Left forelimb (tissue), 1 donor: ENCODE data around the gene WBP2.
A peak's percentile ranks its signal among the peaks of the same experiment; 100 is the strongest.
"Not testable (repeated sequence)": the region's sequence is repeated elsewhere in the genome, so short reads cannot be mapped to it uniquely, and the experiment has no call there.

Source experiments
- DNase-seq: peaks from one replicate; pipeline ENCODE4 v3.0.0-alpha.2; 2018; ENCODE audit warnings: low spot score

The WBP2 gene

GRCh38 chr17:75888484-75888883 is 33.3 kb upstream of the WBP2 start:
- DNase-seq: no peak

DNA sequence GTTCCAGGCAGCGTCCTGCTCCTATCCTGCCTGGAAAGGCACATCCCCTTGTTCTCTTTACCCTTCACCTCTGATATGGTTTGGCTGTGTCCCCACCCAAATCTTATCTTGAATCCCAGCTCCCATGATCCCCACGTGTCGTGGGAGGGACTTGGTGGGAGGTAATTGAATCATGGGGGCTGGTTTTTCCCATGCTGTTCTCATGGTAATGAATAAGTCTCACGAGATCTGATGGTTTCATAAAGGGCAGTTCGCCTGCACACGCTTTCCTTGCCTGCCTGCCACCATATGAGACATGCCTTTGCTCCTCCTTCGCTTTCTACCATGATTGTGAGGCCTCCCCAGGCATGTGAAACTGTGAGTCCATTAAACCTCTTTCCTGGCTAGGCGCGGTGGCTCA is 30.7 kb upstream of the WBP2 start:
- not testable (repeated sequence) for DNase-seq

DNA sequence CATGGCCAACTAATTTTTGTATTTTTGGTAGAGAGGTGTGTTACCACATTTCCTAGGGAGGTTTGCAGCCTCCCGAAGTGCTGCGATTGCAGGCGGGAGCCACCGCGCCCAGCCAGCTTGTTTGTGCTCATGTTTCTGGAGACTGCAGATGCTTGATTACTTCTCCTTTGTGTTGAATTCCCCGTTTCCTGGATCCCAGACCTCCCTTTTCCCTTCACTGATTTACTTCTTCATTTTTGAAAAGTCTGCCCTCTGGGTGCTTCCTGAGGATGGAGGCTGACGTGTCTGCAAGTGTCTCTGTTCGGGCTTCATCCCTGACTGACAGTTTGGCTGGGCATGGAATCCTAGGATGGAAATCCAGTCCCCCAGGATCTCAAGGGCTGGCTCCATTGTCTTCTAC is 30.3 kb upstream of the WBP2 start:
- DNase-seq: no peak

GRCh38 chr17:75881678-75882454 is 26.7 kb upstream of the WBP2 start:
- DNase-seq: no peak

DNA sequence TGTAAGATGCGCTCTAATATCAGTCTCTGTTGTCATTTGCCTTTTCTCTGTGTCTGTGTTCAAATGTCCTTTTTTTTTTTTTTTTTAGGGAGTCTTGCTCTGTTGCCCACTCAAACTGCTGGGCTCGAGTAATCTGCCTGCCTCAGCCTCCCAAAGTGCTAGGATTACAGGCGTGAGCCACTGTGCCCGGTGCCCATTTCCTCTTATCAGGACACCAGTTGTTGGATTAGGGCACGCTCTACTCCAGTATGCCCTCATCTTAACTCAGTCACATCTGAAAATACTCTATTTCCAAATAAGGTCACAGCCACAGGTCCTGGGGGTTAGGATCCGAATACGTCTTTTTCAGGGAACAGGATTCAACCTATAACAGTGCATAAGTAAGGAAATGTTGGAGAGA is 25.1 kb upstream of the WBP2 start:
- no peak for DNase-seq

DNA sequence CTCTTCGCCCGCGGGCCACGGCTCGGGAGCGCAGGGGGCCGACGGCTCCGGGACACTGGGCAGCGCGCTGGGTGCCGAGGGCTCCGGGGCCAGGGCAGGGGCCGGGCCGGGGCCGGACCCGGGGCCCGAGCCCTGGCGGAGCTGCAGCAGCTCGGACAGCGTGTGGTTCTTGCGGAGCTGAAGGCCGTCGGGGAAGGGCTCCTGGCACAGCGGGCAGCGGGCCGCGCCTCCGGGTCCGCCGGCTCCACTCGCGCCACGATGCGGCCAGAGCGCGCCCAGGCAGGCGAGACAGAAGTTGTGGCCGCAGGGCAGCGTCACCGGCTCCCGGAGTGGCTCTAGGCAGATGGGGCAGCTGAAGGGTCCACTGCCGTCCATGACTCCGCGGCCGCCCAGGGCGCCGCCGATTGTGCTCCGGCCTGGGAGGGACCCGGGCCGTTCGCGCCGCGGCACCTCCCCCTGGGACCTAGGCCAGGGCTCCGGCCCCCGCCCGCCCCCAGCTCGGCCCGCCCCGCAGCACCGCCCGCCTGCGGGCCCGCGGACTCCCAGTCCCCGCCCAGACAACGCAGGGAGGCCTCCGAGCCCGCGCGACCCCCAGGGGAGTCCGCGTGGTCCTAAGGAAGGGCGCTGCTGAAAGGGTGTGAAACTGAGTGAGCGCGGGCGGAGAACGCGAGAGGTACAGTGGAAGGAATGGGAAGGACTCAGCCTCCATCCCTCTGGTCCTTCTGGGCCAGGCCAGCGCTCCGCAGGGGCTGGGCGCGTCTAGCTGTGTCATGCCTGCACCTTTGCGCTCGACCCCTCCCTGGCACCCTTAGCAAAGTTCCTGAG is 23.3 kb upstream of the WBP2 start, which contains the start of gene TRIM47:
TSS of gene TRIM47 (minus strand) at position 408 of the 825 bp plus-strand sequence. CDS start at position 375, 33 bp downstream.
- DNase-seq: peak; percentile 88

GRCh38 chr17:75877752-75878173 is 22.6 kb upstream of the WBP2 start:
- peak; percentile 77 for DNase-seq

DNA sequence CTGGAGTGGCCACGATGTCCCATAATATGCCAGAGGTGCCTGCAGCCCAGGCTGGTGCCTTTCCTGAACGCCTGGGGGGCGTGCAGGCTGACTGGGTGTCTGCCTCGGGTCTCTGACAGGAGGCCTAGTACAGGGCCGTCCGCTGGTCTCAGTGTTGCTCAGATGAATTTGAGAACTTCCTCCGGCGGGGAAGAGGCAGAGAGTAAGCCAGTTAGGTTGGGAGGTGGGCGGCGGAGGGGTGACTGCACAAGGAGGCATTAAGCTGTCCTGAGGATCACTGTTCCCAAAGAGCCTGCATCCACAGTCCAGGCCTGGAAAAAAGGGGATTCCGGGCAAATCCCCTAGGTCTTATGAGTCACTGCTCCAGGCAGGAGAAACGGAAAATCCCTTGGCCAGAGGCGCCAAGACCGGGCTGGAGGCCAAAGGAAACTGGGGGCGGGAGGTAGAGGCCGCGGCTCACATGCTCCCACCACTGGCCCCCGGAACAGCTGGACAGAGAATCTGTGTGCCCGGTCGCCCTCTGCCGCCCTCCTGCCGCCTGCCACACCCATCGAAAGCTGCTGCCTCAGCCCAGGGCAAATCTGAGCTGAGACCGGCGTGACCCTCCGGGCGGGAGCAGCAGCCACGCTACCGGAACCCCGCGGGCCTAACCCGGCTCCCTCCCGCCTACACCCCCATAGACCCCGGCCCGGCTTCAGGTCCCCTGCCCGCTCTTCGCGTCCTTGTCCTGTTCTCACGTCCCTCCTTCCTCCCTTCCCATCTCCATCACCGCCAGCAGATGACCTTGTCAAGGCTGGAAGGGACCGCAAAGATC is 22.0 kb upstream of the WBP2 start:
- DNase-seq: peak; percentile 97

GRCh38 chr17:75876190-75876937 is 21.2 kb upstream of the WBP2 start:
- DNase-seq: no peak

DNA sequence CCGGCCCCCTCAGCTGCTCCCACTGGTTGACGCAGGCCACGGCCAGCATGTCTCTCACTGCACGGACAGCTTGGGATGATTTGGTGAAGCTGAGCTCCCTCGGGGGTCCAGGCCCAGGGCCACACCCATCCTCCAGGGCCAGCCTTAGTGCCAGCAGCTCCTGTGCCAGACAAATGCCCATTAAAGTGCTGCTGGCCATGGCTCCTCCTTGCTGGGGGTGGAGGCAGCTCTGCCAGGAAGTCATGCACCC is 20.7 kb upstream of the WBP2 start:
- no peak for DNase-seq

GRCh38 chr17:75875182-75875939 is 20.2 kb upstream of the WBP2 start:
- no peak for DNase-seq

DNA sequence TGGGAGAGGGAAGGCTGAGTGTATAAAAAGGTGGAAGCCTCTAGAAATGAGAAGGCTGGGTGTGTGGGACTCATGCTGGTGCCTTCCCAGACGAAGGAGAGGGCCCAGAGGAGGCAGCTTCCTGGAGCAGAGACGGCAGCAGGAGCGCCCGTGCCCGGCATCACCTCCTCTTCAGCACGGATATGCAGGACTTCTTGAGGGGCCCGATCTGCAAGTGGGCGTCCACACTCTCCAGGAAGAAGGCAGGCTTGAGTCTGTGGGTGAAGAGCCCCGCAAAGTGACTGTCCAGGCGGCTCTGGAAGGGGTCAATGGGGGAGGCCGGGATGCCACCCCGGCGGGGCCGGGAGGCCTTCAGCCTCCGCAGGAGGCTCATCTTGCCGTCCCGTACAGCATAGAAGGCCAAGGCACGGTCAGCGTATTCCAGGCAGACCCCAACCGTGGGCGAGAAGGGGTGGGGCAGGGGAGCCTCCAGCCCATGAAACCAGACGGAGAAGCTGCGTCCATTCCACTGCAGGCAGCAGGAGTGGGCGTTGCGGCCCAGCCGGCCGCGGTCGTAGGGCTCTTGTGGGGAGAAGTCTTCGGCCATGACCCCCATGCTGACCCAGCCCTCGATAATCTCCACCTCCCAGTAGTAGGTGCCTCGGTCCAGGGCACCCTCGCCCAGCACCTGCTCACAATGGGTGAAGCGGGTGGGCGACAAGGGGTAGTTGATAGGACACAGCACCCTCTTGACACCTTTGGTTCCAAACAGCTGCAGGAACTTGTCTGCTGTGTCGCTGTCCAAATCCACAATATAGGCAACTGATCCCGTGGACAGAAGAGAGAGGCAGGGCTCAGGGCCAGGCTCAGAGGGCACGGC is 19.4 kb upstream of the WBP2 start:
- DNase-seq: no peak

- no peak for DNase-seq
These were observed 18.6 kb upstream of the WBP2 start for GRCh38 chr17:75873587-75874322.

DNA sequence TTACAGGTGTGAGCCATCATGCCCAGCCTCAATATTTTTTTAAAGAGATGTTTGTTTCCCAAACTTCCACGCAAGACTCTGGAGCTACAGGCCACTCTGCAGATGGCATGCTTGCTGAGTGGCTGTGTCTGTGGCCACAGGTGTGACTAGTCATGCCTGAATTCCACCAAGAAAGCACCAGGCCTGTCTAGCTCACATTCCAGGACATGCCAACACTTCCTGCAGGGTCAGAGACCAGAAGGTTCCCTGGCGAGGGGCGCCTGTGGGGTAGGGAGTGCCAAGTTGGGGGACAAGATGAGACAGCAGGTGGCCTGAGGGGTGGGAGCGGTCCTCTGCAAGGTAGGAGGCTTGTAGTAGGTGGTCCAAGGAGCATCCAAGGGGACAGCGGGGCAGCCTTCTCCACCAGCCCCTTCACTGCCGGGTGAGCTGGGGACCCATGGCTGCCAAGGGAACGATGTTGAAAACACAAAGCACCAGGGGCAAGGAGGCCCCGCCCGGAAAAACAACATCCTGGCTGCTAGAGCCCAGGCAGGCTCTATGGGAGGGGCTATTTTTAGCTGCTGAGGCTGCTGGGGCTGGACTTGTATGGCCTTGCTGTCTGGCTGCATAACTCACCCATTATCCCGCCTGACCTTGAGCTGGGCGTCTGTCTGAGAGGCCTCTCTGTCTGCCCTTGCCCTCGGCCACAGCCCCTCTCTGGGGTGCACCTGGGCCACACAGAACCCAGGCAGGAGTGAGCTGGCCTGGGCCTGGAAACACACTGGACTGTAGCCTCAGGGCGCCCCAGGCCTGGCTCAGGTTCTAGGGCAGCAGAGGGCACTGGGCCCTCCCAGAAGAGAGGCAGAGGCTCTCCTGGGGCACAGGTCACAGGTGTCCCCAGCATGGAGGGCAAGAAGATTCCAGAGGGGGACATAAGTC is 17.6 kb upstream of the WBP2 start:
- DNase-seq: no peak

GRCh38 chr17:75870228-75870627 is 15.1 kb upstream of the WBP2 start:
- not testable (repeated sequence) for DNase-seq

DNA sequence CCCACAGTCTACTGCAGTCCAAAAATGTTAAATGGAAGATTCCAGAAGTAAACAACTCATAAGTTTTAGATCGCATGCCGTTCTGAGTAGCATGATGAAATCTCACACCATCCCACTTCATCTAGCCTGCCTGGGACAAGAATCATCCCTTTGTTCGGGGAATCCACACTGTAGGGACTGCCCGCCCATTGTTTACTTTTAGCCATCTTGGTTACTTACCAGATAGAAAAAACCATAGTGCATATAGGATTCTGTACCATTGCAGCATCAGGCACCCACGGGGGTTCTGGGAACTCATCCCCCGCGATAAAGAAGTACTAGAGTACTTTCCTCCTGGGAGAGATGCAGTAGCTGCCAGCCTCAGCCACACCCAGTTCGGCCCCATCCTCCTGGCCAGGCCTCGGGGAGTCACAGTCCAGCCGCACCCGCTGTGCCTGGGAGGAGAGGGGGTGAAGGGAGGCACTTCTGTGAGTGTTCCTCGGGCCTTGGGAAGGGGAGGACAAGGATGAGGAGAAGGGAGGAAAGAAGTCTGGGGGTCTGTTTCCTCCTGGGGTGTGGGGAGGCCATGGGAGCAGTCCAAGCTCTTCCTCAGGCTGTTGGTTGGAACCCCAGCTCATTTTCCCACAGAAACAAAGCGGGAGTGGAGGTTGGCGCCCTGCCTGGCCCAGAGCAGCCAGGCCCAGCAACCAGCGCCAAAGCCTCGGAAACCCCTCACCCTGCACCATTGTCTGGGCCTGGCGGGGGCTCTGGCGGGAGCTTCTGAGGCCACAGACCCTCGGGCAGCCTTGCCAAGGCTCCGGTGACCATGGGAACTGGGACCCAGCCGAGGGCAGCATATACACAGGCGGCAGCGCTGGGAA is 14.4 kb upstream of the WBP2 start:
- no peak for DNase-seq

DNA sequence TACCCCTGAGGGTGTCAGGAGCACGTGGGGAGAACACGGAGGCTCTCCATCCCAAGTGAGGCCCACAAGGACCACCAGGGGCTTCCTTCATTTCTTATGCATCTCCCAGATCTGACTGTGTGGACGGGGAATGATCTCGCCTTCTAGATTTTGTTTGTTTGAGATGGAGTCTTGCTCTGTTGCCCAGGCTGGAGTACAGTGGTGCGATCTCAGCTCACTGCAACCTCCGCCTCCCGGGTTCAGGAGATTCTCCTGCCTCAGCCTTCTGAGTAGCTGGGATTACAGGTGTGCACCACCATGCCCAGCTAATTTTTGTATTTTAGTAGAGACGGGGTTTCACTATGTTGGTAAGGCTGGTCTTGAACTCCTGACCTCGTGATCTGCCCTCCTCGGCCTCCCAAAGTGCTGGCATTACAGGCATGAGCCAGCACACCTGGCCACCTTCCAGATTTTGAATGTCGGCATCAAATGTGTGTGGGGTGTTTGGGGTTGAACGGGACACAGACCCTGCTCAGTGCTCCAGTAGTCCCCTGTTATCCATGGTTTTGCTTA is 13.7 kb upstream of the WBP2 start:
- not testable (repeated sequence) for DNase-seq
